Lower leg skin (tissue), 3 donors: Measurements from ENCODE around the gene CABCOCO1.

Experiments used
- CTCF ChIP-seq, 3 donors: fragments of 450-650 bp; IDR thresholded peaks; one replicate each; pipeline ENCODE4 v1.5.1; 2016; ENCODE audit warnings: antibody characterized with exemption in 3 of 3, mild to moderate bottlenecking in 3 of 3, moderate library complexity in 2 of 3
- POLR2A ChIP-seq, 2 donors: fragments of 450-650 bp; IDR thresholded peaks; one replicate each; pipeline ENCODE4 v1.6.1; 2016 to 2017; ENCODE audit warnings: antibody characterized with exemption in 2 of 2, mild to moderate bottlenecking in 1 of 2, moderate library complexity in 1 of 2

GRCh38 chr10:61633665-61634064, 29.1 kb upstream of the CABCOCO1 start:
- TF ChIP-seq CTCF (IDR thresholded peaks at IDR 0.05) (no peak), POLR2A (IDR thresholded peaks at IDR 0.05) (no peak)
